GM19035 (cell line): ENCODE results near the gene FN3KRP.

ENCODE experiments used
- ATAC-seq: cut with Tn5 transposase; IDR thresholded peaks from one replicate; pipeline ENCODE4 v1.9.1; 2021; ENCODE audit not compliant: unreplicated experiment

FN3KRP gene

DNA sequence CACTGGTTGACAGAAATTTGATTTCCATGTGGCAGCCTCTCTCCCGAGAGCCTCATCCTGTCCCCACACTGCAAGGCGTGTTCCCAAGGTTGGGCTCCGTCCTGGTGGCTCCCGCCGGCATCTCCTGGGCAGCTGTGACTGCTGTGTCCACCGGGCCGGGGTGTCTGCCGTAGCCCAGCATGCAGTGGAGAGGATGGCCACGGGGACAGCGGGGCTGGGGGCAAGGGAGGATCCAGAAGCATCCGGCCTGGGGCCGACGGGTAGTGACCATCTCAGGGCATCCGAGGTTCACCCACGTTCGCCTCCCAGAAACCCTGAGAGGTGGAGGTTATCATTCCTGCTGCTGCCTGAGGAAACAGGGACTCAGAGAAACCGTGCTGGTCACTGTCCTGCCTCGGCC lies 10.8 kb upstream of the FN3KRP start:
- no peak for ATAC-seq

DNA sequence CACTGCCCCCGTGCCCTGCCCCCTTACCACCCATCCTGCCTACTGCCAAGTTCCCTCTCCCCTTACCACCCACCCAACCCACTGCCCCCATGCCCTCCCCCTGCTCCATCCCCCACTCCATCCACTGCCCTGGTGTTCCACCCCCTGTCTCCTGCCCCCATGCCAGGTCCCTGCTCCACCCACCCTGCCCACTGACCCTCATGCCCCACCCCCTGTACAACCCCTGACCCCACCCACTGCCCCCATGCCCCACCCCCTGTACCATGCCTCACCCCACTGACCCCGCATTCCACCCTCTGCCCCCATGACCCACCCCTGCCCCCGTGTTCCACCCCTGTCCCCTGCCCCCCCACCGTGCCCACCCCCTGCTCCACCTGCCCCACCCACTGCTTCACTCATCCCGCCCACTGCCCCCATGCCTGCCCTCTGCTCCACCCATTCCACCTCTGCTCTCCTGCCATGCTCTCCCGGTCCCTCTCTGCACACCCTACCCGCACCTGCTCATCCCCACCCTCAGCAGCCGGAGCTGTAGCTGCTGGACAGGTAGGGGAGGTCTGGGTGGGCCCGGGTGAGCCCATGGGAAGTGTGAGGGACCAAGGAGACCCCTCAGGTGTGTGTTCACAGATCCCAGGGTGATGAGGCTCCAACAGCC lies 7.4 kb upstream of the FN3KRP start:
- no peak for ATAC-seq

DNA sequence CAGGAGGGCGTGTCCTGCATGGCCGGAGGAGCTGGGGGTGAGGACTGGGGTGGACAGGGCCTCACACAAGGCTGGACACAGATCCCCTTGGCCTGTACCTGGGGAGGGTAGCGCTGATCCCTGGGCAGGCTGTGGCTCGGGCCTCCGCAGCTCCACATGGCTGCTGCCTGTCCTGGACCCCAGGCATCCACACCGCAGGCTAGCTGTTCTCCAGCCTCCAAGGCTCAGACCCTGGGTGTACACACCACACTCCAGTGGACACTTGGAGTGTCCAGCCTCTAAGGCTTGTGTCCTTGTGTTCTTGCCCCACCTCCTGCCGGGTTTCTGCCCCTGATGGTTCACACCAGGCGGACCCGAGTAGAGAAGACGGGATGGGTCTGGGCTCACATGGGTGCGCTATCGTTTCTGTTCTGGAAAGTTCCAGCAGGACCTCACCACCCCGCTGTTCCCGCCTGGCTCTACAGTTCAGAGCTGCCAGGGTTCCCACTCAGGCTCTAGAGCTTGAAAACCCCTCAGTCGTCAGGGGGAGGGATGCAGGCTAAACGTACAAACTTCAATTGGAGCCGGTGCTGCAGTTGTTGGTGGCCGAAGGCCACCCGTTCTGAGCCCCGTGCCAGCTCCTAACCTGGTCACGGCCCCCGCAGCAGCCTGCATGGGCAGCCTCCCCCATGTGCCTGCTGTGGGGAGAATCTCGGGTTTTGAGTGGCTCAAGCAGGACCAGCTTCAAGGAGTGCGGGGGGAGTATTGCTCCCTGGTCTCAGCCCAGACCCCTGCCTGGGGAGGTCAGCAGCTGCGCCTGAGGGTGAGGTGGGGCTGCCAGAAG lies 6.6 kb upstream of the FN3KRP start:
- no peak for ATAC-seq

DNA sequence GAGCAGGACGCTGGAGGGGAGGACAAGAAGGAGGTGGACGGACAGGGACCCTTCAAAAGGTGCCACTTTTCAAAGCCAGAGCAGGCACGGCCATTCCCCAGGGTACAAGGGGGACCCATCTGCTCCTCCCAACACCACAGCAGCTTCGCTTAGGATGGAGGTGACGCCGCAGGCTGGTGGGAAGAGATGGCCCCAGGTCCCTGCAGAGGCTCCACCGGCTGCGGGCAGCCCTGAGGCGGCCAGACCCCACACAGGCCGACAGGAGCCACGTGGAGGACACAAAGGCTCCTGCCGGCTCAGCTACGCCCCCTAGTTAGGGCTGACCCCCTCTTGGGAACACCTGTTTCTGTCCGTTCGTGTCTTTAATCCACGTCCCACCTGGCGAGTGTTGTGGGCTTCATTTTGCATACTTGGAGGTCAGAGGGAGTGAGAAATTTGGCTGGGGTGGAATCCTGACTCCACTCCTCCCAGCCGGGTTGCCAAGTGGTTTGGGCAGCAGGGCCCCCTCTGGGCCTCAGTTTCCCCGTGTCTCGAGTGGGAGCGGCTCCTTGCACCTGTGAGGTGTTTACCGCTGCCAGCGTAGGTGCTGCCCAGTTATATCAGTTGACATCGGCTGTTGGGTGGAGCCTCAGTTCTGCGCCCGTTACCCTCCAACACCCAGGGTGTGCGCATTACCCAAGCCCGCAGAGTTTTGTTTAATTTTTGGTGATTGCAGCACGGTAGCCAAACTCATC lies 5.8 kb upstream of the FN3KRP start:
- no peak for ATAC-seq

DNA sequence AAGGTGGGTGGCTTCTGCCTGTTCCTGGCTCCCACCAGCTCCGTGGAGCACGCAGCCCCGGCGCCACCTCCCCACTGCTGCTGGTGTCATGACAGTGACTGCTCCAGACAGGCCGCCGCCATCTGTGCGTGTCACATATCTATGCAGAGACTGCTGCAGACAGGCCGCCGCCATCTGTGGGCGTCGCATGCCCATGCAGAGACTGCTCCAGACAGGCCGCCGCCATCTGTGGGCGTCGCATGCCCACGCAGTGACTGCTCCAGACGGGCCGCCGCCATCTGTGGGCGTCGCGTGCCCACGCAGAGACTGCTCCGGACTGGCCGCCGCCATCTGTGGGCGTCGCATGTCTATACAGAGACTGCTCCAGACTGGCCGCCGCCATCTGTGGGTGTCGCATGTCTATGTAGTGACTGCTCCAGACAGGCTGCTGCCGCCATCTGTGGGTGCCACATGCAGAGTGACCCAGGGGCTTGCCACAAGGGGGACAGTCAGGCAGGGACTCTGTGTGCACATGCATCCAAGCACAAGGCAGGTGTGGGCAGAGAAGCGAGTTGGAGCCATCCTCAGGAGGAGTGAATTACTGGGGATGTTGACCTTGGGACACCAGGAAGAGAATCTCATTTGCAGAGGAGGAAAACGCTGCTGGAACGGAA lies 3.3 kb upstream of the FN3KRP start:
- ATAC-seq, result no peak

DNA sequence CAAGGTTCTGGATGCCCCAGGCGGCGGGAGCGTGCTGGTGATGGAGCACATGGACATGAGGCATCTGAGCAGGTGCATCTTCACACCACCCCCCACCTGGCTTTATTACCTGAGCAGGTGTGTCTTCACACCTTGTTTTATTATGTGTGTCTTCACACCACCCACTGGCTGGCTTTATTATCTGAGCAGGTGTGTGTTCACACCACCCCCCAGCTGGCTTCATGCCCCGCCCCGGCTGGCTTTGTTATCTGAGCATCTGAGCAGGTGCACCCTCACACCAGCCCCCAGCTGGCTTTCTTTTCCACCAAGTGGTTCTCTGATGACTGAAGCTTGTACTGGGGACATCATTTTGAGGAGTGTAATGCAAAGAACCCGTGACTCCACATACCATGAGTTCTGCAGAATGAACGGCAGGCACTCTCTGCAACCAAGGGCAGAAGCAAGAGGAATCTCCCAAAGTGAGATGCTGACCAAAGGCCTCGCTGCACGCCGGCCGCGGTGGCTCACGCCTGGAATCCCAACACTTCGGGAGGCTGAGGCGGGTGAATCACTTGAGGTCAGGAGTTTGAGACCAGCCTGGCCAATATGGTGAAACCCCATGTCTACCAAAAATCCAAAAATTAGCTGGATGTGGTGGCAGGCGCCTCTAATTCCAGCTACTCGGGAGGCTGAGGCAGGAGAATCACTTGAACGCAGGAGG lies 2.6 kb downstream of the FN3KRP start:
- ATAC-seq, result no peak

DNA sequence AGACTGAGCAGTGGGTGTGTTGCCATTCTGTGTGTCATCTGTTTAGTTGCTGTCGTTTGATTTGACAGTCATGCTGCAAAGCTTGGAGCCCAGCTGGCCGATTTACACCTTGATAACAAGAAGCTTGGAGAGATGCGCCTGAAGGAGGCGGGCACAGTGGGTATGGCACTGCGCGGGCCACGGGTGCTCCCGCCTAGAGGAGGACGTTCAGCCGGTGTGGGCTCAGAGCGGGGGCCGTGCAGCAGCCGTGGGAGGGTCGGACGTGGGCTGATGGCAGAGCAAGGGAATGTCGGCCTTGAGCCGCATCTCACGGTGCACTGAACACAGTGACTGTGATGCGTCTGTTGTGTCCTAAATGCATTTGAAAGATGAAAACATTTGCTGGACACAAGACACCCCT lies 3.7 kb downstream of the FN3KRP start:
- no peak for ATAC-seq

- ATAC-seq, result no peak
Observed at GRCh38 chr17:82722341-82723013, 6.0 kb downstream of the FN3KRP start.

GRCh38 chr17:82723169-82723807 lies 6.8 kb downstream of the FN3KRP start:
- ATAC-seq, result no peak

- no peak for ATAC-seq
Observed at GRCh38 chr17:82726427-82726826, 9.9 kb downstream of the FN3KRP start.

DNA sequence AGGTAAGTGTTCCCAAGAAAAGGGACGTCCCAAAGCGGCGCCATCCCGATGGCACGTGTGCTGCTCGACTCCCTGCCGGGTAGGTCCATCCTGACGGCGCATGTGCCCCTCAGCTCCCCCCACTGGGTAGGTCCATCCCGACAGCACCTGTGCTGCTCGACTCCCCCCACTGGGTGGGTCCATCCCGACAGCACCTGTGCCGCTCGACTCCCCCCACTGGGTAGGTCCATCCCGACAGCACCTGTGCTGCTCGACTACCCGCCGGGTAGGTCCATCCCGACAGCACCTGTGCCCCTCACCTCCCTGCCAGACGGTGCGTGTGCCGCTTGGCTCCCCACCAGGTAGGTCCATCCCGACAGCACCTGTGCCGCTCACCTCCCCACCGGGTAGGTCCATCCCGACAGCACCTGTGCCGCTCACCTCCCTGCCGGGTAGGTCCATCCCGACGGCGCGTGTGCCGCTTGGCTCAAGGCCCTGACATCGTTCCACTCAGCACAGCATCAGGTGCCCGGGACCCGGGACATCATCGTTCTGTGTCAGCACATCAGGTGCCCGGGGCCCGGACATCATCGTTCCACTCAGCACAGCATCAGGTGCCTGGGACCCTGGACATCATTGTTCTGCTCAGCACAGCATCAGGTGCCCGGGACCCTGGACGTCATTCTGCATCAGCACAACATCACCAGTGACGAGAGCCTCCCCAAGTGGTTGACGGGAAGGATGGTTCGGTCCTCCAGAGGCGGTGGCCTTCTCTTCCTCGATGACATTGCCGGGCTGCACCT lies 13.2 kb downstream of the FN3KRP start:
- no peak for ATAC-seq

DNA sequence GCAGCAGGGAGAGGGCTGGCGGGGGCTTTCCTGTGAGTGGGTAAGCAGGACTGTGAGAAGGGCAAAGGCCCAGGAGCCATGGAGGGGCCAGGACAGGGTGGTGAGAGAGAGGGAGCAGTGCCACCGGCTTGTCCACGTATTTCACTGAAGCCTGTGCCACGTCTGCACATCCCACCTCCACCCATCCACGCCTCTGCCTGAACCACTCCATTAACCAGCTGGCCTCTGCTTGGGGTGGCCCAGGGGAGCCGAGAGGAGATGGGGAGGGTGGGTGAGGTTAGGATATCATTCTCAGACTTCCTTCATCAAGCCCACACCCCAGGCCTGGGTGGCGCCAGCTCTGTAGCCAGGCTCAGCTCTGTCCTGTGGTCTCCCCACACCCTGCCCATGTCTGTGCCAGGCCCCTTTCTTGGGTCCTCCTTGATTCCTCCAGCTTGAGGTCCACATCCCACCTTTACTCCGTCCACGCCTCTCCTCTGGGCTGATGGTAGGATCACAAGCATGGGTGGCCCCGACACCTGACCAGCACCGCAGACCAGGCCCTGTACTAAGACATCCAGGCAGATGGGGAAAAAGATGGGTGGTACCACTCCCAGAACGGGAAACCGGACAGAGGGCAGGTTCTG lies 15.7 kb downstream of the FN3KRP start:
- ATAC-seq, result no peak

DNA sequence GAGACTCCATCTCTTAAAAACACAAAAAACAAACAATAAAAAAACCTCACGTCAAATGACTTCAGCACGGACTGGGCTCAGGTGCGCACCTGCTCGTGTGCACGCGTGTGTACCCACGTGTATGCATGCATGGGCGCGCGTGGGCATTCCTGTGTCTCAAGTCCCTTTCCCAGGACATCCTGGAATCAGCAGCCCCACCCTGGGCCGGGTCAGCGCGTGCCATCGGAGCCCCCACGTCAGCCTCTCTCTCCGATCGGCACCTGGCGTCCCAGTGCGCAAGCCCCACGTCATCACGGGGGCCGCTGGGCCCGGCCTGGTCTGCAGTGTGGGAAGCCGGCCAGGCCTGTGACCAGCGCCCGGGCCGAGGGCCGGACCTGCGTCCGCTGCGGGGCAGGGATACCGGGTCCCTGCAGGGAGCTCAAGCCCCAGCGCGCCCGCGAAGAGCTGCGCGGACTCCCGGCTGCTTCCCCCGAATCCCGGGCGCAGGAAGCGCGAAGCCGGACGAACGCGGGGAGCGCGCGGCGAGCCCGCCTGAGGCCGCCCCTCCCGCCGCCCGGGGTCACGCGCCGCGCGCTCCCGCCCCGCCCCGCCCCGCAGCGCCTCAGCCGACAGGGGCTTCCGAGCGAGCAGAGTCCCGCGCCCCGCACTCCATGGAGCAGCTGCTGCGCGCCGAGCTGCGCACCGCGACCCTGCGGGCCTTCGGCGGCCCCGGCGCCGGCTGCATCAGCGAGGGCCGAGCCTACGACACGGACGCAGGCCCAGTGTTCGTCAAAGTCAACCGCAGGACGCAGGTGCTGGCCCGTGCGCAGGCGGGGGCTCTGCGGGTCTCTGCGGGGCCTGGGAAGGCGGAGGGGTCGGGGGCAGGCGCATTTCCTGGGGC lies 18.7 kb downstream of the FN3KRP start, which contains the start of gene FN3K:
Gene FN3K (plus strand): TSS at position 629 of the 880 bp plus-strand sequence. CDS start 22 bp downstream, at position 651.
- ATAC-seq, result no peak

- ATAC-seq, result no peak
Observed at GRCh38 chr17:82736511-82737185, 20.1 kb downstream of the FN3KRP start.

GRCh38 chr17:82737967-82738877 lies 21.7 kb downstream of the FN3KRP start:
- no peak for ATAC-seq
